HG03469 (cell line): Measurements from ENCODE around the gene TMEM59L.

Source experiments
- ATAC-seq: cut with Tn5 transposase; IDR thresholded peaks from one replicate; pipeline ENCODE4 v1.9.1; 2021; ENCODE audit warnings: mild to moderate bottlenecking, moderate library complexity, moderate number of reproducible peaks; ENCODE audit not compliant: unreplicated experiment

Gene TMEM59L

GRCh38 chr19:18636183-18636968 lies 23.7 kb downstream of the TMEM59L start:
- peak; percentile 77 for ATAC-seq

DNA sequence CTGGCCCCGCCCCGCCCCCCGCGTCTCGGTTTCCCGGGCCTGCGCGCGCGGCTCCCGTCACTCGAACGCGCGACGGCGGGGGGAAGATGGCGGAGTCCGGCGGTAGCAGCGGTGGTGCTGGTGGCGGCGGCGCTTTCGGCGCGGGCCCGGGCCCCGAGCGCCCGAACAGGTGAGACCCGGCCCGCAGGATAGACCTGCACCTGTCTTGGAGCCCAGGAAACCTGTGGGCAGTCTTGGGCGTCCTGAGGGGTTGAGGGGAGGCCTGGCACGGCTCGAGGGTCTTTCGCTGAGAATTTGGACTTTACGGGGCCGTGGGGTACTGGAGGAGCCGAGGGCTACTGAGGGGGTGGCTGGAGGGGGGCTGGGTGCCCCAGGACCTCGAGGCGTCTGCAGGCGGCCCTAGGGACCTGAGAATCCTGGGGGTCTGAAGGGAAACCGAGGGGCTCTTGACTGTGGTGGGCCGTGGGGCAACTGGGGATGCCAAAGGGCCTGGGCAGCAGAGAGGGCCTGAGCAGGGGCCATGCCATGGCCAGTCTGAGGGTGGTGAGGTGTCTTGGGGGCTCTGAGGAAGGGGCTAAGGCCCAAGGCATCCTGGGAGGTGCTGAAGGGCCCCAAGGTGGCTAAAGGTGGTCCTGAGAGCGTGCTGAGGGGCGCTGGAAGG lies 24.4 kb downstream of the TMEM59L start, which contains the start of gene KLHL26:
KLHL26 (plus strand) TSS at position 60 of the 661 bp plus-strand sequence; CDS start at position 87, 27 bp downstream.
- ATAC-seq: no peak

- ATAC-seq: no peak
These were observed 25.3 kb downstream of the TMEM59L start for GRCh38 chr19:18637673-18638630.

DNA sequence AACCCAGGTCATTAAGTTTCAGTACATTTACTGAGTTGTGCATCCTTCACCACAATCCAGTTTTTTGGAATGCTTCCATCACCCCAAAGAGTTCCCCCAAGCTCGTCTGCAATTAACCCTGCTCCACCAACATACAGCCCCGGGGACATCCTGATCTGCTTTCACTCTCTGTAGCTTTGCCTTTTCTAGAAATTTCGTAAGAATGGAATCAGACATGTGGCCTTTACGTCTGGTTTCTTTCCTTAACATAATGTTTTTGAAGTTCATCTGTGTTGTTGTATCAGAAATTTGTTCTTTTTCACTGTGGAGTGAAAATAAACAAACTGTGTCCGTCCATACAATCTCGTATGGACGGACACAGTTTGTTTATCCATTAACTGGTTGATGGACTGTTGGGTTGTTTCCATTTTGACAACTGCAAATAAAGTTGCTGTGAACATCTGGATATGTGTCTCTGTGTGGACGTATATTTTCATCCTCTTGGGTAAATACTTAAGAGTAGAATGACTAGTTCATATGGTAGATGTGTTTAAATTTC lies 27.1 kb downstream of the TMEM59L start:
- no peak for ATAC-seq

DNA sequence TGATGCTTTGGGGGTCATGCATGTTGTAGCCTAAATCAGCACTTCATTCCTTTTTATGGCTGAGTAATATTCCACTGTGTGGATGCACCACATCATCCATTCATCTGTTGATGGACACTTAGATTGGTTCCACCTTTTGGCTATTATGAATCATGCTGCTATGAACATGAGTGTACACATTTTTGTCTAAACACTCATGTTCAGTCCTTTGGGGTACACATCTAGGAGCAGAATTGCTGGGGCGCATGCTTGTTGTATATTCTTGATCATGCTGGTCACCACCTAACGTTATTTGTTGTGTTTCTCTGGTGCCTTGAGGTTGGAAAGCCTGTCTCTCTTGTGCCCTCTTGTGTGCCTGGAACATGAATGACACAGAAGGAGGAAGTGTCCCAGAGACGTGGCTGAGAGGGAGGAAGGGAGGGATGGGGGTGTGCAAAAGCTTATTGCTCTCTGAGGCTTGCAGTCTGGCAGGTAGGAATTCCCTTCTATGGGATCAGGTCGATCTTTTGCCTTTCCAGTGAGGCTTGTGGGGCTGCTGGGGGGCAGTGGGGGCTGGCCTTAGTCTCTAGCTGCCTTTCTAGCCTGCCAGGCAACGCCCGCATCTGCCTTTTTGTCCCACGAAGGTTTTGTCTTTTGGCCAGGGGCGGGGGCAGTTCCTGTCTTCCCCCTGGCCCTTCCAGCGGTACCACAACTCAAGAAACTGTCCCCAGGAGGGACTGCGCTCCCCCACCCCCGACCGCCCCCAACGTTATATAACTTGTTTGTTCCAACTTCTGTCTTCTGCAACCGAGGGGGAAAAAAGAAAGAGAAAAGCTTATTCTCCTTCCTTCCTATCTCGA lies 31.7 kb downstream of the TMEM59L start:
- ATAC-seq: no peak

- no peak for ATAC-seq
These were observed 32.4 kb downstream of the TMEM59L start for GRCh38 chr19:18645035-18645511.

GRCh38 chr19:18646535-18647370 lies 34.1 kb downstream of the TMEM59L start:
- ATAC-seq: no peak

DNA sequence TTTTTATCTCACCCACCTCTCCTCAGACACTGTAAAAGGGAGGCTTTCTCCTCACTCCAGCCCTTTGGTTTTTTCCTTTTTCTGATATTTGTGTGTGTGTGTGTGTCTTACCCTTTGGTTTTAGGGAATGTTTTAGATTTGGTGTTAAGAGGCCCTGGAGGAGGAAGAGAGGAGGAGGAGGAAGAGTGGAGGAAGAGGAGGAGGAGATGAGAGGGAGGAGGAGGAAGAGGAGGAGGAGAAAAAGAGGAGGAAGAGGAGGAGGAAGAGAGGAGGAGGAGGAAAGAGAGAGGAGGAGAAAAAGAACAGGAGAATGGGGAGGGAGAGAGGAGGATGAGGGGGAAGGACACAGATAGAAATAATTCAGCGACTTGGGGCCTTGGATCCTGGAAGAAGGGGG lies 34.7 kb downstream of the TMEM59L start:
- no peak for ATAC-seq

DNA sequence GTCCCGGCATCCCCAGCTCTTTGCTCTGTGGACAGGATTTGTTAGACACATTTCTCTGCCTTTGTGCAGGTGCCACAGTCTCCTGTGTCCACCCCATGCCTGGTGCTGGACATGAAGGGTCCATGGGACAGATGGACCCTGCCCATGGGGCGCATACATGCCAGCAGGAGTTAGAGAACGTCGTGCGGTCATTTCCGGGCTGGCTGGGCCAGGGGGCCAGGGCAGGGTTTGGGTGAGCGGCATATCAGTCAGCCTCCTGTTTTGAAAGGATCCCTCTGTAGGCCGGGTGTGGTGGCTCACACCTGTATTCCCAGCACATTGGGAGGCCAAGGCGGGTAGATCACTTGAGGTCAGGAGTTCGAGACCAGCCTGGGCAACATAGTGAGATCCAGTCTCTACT lies 35.1 kb downstream of the TMEM59L start:
- no peak for ATAC-seq

DNA sequence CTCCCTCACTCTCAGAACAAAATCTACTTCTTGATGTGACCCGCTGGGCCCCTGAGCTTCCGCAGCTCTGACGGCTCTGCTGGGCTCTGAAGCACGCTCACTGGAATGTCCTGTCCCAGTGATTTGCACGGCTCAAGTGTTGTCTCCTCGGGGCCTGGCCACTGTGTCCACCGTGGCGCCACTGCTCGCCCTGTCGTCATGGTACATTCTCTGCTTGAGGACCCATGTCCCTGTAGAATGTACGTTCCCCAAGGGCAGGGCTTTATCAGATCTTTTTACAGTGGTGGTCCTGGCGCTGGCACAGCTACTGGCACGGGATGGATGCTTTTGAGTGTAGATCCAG lies 36.3 kb downstream of the TMEM59L start:
- no peak for ATAC-seq

DNA sequence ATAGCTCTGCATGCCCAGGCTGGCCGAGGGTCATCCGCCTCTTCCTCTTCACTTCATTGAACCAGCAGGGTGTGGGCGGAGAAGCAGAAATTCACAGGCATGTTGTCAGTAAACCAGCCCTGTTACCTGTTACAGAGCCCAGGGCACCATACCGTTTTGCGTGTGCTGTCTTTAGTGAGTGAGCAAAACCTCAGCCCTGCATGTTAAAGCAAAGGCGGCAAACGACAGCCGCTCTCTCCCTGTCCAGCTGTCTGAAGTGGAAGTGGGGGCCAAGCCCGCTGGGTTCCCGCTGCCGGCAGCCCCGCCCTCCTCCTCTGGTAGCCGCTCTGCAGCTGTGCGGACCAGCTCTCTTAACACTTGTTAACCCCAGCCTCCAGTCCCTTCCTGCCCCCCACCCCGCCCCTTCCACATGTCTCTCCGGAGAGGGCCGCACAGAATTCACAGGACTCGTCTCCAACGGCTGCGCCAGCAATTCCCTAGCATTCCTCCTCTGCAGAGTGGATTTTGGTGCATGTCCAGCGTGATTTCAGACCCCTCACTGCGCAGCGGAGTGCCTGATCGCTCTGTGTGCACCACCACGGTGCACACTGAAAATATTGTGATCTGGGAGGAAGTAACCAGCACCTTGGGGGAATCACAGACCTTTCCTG lies 36.8 kb downstream of the TMEM59L start:
- ATAC-seq: no peak

DNA sequence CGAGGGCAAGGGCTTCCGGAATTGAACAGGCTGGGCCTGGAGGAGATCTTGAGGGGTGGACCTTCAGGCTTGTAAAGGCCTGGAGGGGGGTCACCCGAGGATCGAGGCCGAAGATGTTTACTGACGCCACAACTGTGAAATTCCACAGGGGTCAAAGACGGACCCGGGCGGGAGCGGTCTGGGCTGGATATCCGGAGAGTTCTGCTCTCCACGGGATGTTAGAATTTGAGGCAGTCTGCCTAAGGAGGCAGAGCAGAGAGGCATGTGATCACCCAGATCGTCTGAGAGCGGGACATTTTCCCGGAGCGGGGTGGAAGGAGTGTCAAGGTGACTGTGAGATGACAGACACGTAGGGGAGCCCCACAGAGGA lies 37.3 kb downstream of the TMEM59L start:
- ATAC-seq: no peak

- no peak for ATAC-seq
These were observed 37.9 kb downstream of the TMEM59L start for GRCh38 chr19:18650468-18651041.

GRCh38 chr19:18651300-18651699 lies 38.6 kb downstream of the TMEM59L start:
- no peak for ATAC-seq

GRCh38 chr19:18651733-18652132 lies 39.1 kb downstream of the TMEM59L start:
- no peak for ATAC-seq

GRCh38 chr19:18653853-18654252 lies 41.2 kb downstream of the TMEM59L start:
- ATAC-seq: no peak

GRCh38 chr19:18654469-18654868 lies 41.8 kb downstream of the TMEM59L start:
- ATAC-seq: no peak

DNA sequence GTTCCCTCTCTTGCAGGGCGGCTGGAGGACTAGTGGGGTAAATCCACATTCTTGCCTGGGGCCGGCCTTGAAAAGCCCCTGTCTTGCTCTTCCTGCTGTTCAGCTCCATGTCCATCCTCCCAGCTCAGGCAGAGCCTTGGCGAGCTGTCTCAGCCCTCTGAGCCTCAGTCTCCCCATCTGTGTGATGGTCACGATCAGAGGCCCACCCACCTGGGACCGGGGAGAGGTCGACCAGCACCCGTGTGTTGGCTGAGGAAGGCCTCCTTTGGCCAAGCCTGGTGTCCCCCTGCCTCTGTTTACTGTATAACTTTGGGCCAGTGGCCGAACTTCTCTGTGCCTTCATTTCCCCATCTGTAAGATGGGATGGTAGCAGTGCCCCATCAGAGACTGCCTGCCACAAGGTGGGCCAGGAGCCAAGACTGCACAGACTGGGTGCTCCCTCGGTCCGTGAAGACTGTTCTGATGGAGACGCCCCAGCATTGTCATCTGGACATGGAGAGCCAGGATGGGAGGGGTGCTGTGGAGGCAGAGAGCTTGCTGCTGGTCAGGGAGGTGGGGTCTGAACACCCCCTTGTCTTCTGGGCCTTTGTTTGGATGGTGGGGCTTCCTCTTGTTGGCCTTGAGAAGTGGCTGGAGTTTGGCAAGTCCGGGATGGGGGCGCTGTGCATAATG lies 42.6 kb downstream of the TMEM59L start:
- no peak for ATAC-seq
